ENCODE data around the gene SNCB. TPM values are rescaled to one million over a fixed set of nuclear protein-coding genes. Genes with fewer than 3 reads are reported as not detected.

Gene SNCB
- total RNA-seq, 1 donor from 2014 or later: not detected

GRCh38 chr5:176583076-176583475 is 47.3 kb downstream of the SNCB start:
- H3K36me3 ChIP-seq: no peaks in the 10 kb centered on the region
- DNase-seq (ENCODE audit: extremely low spot score in 2 of 2): no peak
- H3K27me3 ChIP-seq: no peaks in the 10 kb centered on the region
- H3K9me3 ChIP-seq: peaks cover 11% of the 10 kb centered on the region
- no peak overlapping the region for H3K4me3 ChIP-seq
- H3K4me1 ChIP-seq: no peaks in the 10 kb centered on the region
- TF ChIP-seq POLR2AphosphoS5 (IDR thresholded peaks at IDR 0.05; ENCODE audit: insufficient read depth in 1 of 2, low read depth in 1 of 2) (no peak), POLR2A (IDR thresholded peaks at IDR 0.05) (no peak), CTCF (IDR thresholded peaks at IDR 0.05) (no peak)
- H3K27ac ChIP-seq: no peak overlapping the region
- intact Hi-C loops (cut with DNase I): no loop called here

GRCh38 chr5:176581361-176581760 is 49.0 kb downstream of the SNCB start:
- intact Hi-C loops (cut with DNase I): no loop called here
- Histone ChIP-seq H3K9me3 (peaks cover 11% of the 10 kb centered on the region), H3K27me3 (no peaks in the 10 kb centered on the region), H3K36me3 (no peaks in the 10 kb centered on the region), H3K4me1 (no peaks in the 10 kb centered on the region), H3K4me3 (no peak overlapping the region), H3K27ac (no peak overlapping the region)
- DNase-seq (ENCODE audit: extremely low spot score in 2 of 2): no peak
- TF ChIP-seq CTCF (IDR thresholded peaks at IDR 0.05) (no peak), POLR2A (IDR thresholded peaks at IDR 0.05) (no peak)

- Histone ChIP-seq H3K27ac (no peak overlapping the region), H3K36me3 (no peaks in the 10 kb centered on the region), H3K27me3 (no peaks in the 10 kb centered on the region), H3K4me1 (no peaks in the 10 kb centered on the region), H3K4me3 (no peak overlapping the region), H3K9me3 (no peaks in the 10 kb centered on the region)
- intact Hi-C loops (cut with DNase I): no loop called here
- TF ChIP-seq POLR2AphosphoS5 (IDR thresholded peaks at IDR 0.05; ENCODE audit: insufficient read depth in 1 of 2, low read depth in 1 of 2): no peak
- TF ChIP-seq CTCF (IDR thresholded peaks at IDR 0.05): no peak
- no peak for TF ChIP-seq POLR2A (IDR thresholded peaks at IDR 0.05)
- no peak for DNase-seq (ENCODE audit: extremely low spot score in 2 of 2)
Observed at GRCh38 chr5:176579323-176579722, 51.0 kb downstream of the SNCB start.

GRCh38 chr5:176578391-176578808 is 51.9 kb downstream of the SNCB start:
- Histone ChIP-seq H3K4me1 (no peaks in the 10 kb centered on the region), H3K36me3 (no peaks in the 10 kb centered on the region), H3K27me3 (no peaks in the 10 kb centered on the region), H3K9me3 (no peaks in the 10 kb centered on the region), H3K4me3 (no peak overlapping the region), H3K27ac (no peak overlapping the region)
- DNase-seq (ENCODE audit: extremely low spot score in 2 of 2): no peak
- intact Hi-C loops (cut with DNase I): no loop called here
- TF ChIP-seq POLR2A (IDR thresholded peaks at IDR 0.05) (no peak), CTCF (IDR thresholded peaks at IDR 0.05) (peak in 2 of 3 experiments; percentile 21 to 36)

GRCh38 chr5:176577312-176578176 is 52.8 kb downstream of the SNCB start:
- Histone ChIP-seq H3K9me3 (no peaks in the 10 kb centered on the region), H3K36me3 (no peaks in the 10 kb centered on the region), H3K4me1 (no peaks in the 10 kb centered on the region), H3K27me3 (no peaks in the 10 kb centered on the region), H3K4me3 (no peak overlapping the region), H3K27ac (no peak overlapping the region)
- intact Hi-C loops (cut with DNase I): no loop called here
- TF ChIP-seq POLR2AphosphoS5 (IDR thresholded peaks at IDR 0.05; ENCODE audit: insufficient read depth in 1 of 2, low read depth in 1 of 2) (no peak), CTCF (IDR thresholded peaks at IDR 0.05) (no peak), POLR2A (IDR thresholded peaks at IDR 0.05) (no peak)
- no peak for DNase-seq (ENCODE audit: extremely low spot score in 2 of 2)

Data from vagina (tissue), 2 donors.